Thyroid gland (tissue), 4 donors: ENCODE data around the gene GRK2. TPM values are rescaled to one million over a fixed set of nuclear protein-coding genes. Genes with fewer than 3 reads are reported as not detected.
A peak's percentile ranks its signal among the peaks of the same experiment; 100 is the strongest.

Experiments used
- DNase-seq, 2 donors: peaks; one replicate each; pipeline ENCODE4 v3.0.0-alpha.2; 2019
- H3K27ac ChIP-seq, 3 donors: fragments of 200-600 bp; sonication (generic); 1 replicate in 2 of 3; 2 replicates in 1 of 3; pipeline ENCODE4 v1.5.1; 2016 to 2019; ENCODE audit warnings: mild to moderate bottlenecking in 1 of 3, moderate library complexity in 1 of 3
- H3K27me3 ChIP-seq: fragments of 200-600 bp; sonication (generic); one replicate; pipeline ENCODE4 v1.5.1; 2019
- H3K36me3 ChIP-seq, 2 donors: fragments of 200-600 bp; sonication (generic); one replicate each; pipeline ENCODE4 v1.5.1; 2016 to 2019
- H3K4me1 ChIP-seq, 2 donors: fragments of 200-600 bp; sonication (generic); one replicate each; pipeline ENCODE4 v1.5.1; 2017 to 2019
- H3K4me3 ChIP-seq, 3 donors: fragments of 200-600 bp; sonication (generic); replicated peaks in 1 of 3; 1 replicate in 2 of 3; 2 replicates in 1 of 3; pipeline ENCODE4 v1.5.1; 2016; ENCODE audit warnings: mild to moderate bottlenecking in 1 of 3
- H3K9me3 ChIP-seq: fragments of 200-600 bp; sonication (generic); one replicate; pipeline ENCODE4 v1.5.1; 2017
- CTCF ChIP-seq, 6 experiments: fragments of 200-600 bp in 3 of 6; fragments of 450-650 bp in 3 of 6; sonication (generic) in 3 of 6; IDR thresholded peaks; one replicate each; pipeline ENCODE4 v1.5.1; 2016 to 2019; ENCODE audit warnings: antibody characterized with exemption in 6 of 6, mild to moderate bottlenecking in 2 of 6, inconsistent platforms in 1 of 6, moderate library complexity in 1 of 6
- POLR2A ChIP-seq, 2 donors: fragments of 450-650 bp; IDR thresholded peaks; one replicate each; pipeline ENCODE4 v1.6.1; 2017; ENCODE audit warnings: antibody characterized with exemption in 2 of 2, mild to moderate bottlenecking in 2 of 2, moderate library complexity in 1 of 2
- WGBS, 2 donors: methylation state at CpG; one replicate each; pipeline ENCODE4 v1.1.5; 2017; 5-methylcytosine and 5-hydroxymethylcytosine counted together
- intact Hi-C: fragments of 100-400 bp; cut with DNase I; formaldehyde crosslinking; loops from one replicate; pipeline ENCODE4 v1.15.1; 2023
- total RNA-seq, 4 donors: library from RNA; depleted of rRNA; stranded (reverse); fragments of >200 nt; gene quantifications; one replicate each; pipeline ENCODE4 v1.2.3, GENCODE V29; 2016

GRK2 gene
- total RNA-seq, 4 donors from 2014 or later = 32.8 to 55.8 (median 40.6) TPM

GRCh38 chr11:67283481-67283963, 17.2 kb downstream of the GRK2 start:
- TF ChIP-seq POLR2A (IDR thresholded peaks at IDR 0.05) = no peak
- no peak for TF ChIP-seq CTCF (IDR thresholded peaks at IDR 0.05)
- intact Hi-C loops = no loop called here
- no peaks in the 10 kb centered on the region for H3K27me3 ChIP-seq
- peak in 1 of 2 donors; percentile 3 for DNase-seq
- WGBS, 2 donors = 91 to 93% methylated on average over 13 of the region's 13 CpGs
- peaks cover 68 to 71% of the 10 kb centered on the region in 2 donors for H3K36me3 ChIP-seq
- no peak overlapping the region for H3K27ac ChIP-seq
- H3K4me1 ChIP-seq = peaks cover 7 to 26% of the 10 kb centered on the region in 2 donors
- no peak overlapping the region for H3K4me3 ChIP-seq
- no peaks in the 10 kb centered on the region for H3K9me3 ChIP-seq

GRCh38 chr11:67284811-67285540, 18.7 kb downstream of the GRK2 start:
- Histone ChIP-seq H3K4me3 (no peak overlapping the region), H3K36me3 (peaks cover 59 to 62% of the 10 kb centered on the region in 2 donors), H3K27ac (no peak overlapping the region), H3K27me3 (no peaks in the 10 kb centered on the region), H3K4me1 (peaks cover 11 to 24% of the 10 kb centered on the region in 2 donors), H3K9me3 (no peaks in the 10 kb centered on the region)
- DNase-seq = no peak
- intact Hi-C loops = no loop called here
- 90 to 91% methylated on average over 39 to 42 of the region's 45 CpGs for WGBS, 2 donors
- TF ChIP-seq CTCF (IDR thresholded peaks at IDR 0.05) (no peak), POLR2A (IDR thresholded peaks at IDR 0.05) (no peak)

DNA sequence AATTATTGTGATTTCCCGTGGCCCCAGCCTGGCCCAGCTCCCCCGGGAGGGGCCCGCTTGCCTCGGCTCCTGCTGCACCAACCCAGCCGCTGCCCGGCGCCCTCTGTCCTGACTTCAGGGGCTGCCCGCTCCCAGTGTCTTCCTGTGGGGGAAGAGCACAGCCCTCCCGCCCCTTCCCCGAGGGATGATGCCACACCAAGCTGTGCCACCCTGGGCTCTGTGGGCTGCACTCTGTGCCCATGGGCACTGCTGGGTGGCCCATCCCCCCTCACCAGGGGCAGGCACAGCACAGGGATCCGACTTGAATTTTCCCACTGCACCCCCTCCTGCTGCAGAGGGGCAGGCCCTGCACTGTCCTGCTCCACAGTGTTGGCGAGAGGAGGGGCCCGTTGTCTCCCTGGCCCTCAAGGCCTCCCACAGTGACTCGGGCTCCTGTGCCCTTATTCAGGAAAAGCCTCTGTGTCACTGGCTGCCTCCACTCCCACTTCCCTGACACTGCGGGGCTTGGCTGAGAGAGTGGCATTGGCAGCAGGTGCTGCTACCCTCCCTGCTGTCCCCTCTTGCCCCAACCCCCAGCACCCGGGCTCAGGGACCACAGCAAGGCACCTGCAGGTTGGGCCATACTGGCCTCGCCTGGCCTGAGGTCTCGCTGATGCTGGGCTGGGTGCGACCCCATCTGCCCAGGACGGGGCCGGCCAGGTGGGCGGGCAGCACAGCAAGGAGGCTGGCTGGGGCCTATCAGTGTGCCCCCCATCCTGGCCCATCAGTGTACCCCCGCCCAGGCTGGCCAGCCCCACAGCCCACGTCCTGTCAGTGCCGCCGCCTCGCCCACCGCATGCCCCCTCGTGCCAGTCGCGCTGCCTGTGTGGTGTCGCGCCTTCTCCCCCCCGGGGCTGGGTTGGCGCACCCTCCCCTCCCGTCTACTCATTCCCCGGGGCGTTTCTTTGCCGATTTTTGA, 19.5 kb downstream of the GRK2 start:
- H3K9me3 ChIP-seq = no peaks in the 10 kb centered on the region
- H3K4me1 ChIP-seq = peaks cover 15 to 27% of the 10 kb centered on the region in 2 donors
- WGBS, 2 donors = 90 to 93% methylated on average over 28 to 32 of the region's 39 CpGs

DNA sequence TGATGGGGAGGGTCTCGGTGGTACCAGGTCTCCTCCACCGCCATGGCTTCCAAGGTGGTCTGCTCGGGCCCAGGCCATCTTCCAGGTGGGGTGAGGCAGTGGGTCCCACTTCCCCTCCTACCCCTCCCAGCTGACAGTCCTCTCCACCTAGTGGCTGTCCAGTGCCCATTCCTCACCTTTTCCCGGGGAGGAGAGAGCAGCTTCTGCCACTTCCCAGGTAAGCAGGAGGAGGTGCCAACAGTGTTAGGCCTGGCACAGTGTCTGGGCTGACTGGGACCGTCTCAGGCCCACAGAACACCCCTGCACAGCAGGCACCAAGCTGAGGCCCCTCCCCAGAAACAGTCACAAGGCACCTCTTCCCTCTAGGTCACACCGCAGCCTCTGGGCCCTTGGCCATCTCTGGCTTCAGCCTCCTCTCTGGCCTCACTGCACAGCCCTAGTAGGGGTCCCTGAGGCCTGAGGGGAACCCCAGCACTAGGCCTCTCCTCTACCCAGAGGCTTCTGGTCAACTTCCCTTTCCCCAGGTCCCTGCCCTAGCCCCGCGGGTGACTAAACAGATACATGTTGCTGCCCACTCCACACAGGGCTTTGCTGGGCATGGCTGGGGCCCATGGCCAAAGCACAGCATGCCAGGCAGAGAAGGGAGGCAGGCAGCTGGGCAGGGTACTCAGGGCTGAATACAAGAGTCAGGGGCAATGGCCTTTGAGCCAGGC, 20.5 kb downstream of the GRK2 start:
- Histone ChIP-seq H3K4me1 (peaks cover 15 to 27% of the 10 kb centered on the region in 2 donors), H3K4me3 (no peak overlapping the region), H3K27me3 (no peaks in the 10 kb centered on the region), H3K27ac (peak overlapping the region in 2 of 3 donors; percentile 90 to 93), H3K36me3 (peaks cover 45 to 50% of the 10 kb centered on the region in 2 donors), H3K9me3 (no peaks in the 10 kb centered on the region)
- no peak for TF ChIP-seq POLR2A (IDR thresholded peaks at IDR 0.05)
- no peak for TF ChIP-seq CTCF (IDR thresholded peaks at IDR 0.05)
- 77 to 90% methylated on average over 6 to 8 of the region's 8 CpGs for WGBS, 2 donors
- intact Hi-C loops = no loop called here
- no peak for DNase-seq

More for the DNA sequence above, 19.5 kb downstream of the GRK2 start:
- no peak for DNase-seq
- TF ChIP-seq CTCF (IDR thresholded peaks at IDR 0.05) = no peak
- no peak for TF ChIP-seq POLR2A (IDR thresholded peaks at IDR 0.05)
- Histone ChIP-seq H3K36me3 (peaks cover 51 to 54% of the 10 kb centered on the region in 2 donors), H3K27me3 (no peaks in the 10 kb centered on the region), H3K4me3 (no peak overlapping the region), H3K27ac (peak overlapping the region in 1 of 3 donors; percentile 93)
- intact Hi-C loops = no loop called here
